Rectal smooth muscle tissue (tissue), 1 donor: ENCODE data around the gene PPARA.

Experiments
- H3K27ac ChIP-seq: one replicate; pipeline ENCODE4 v1.7.0; 2013; ENCODE audit warnings: low read depth, low read length, inconsistent platforms
- H3K27me3 ChIP-seq: one replicate; pipeline ENCODE4 v1.7.0; 2013; ENCODE audit warnings: low read length; ENCODE audit not compliant: control insufficient read depth, insufficient read depth
- H3K36me3 ChIP-seq: one replicate; pipeline ENCODE4 v1.7.0; 2013; ENCODE audit warnings: low read length; ENCODE audit not compliant: control insufficient read depth, insufficient read depth
- H3K4me1 ChIP-seq: one replicate; pipeline ENCODE4 v1.7.0; 2013; ENCODE audit warnings: low read length; ENCODE audit not compliant: control insufficient read depth, insufficient read depth
- H3K4me3 ChIP-seq: one replicate; pipeline ENCODE4 v1.7.0; 2013; ENCODE audit warnings: low read length
- H3K9ac ChIP-seq: one replicate; pipeline ENCODE4 v1.7.0; 2013; ENCODE audit warnings: low read length

The PPARA gene

GRCh38 chr22:46150034-46150654 is at the start of gene PPARA:
Gene PPARA, plus strand, starts transcription at chr22:46150526. Its CDS starts 47,858 bp downstream, at chr22:46198384.
- Histone ChIP-seq H3K36me3 (no peaks in the 10 kb centered on the region), H3K27me3 (no peaks in the 10 kb centered on the region), H3K4me1 (peaks cover 4% of the 10 kb centered on the region), H3K9ac (peak within 1 kb of the TSS; percentile 74), H3K4me3 (peak within 1 kb of the TSS; percentile 87), H3K27ac (peak within 1 kb of the TSS; percentile 80)

- peaks cover 18% of the 10 kb centered on the region for H3K4me1 ChIP-seq
- no peak overlapping the region for H3K4me3 ChIP-seq
- H3K36me3 ChIP-seq, result peaks cover 29% of the 10 kb centered on the region
- peak overlapping the region; percentile 15 for H3K27ac ChIP-seq
- no peaks in the 10 kb centered on the region for H3K27me3 ChIP-seq
- H3K9ac ChIP-seq, result no peak overlapping the region
Measured at GRCh38 chr22:46102159-46102558, 48.2 kb upstream of the PPARA start.

GRCh38 chr22:46102752-46103151 is 47.6 kb upstream of the PPARA start:
- H3K9ac ChIP-seq, result no peak overlapping the region
- H3K4me1 ChIP-seq, result peaks cover 23% of the 10 kb centered on the region
- H3K27ac ChIP-seq, result peak overlapping the region; percentile 15
- H3K27me3 ChIP-seq, result no peaks in the 10 kb centered on the region
- H3K4me3 ChIP-seq, result no peak overlapping the region
- H3K36me3 ChIP-seq, result peaks cover 26% of the 10 kb centered on the region

GRCh38 chr22:46103181-46103580 is 47.1 kb upstream of the PPARA start:
- H3K9ac ChIP-seq, result no peak overlapping the region
- no peak overlapping the region for H3K4me3 ChIP-seq
- peaks cover 22% of the 10 kb centered on the region for H3K36me3 ChIP-seq
- H3K4me1 ChIP-seq, result peaks cover 26% of the 10 kb centered on the region
- H3K27me3 ChIP-seq, result no peaks in the 10 kb centered on the region
- peak overlapping the region; percentile 15 for H3K27ac ChIP-seq

GRCh38 chr22:46103664-46104063 is 46.7 kb upstream of the PPARA start:
- Histone ChIP-seq H3K4me3 (no peak overlapping the region), H3K9ac (no peak overlapping the region), H3K36me3 (peaks cover 17% of the 10 kb centered on the region), H3K4me1 (peaks cover 30% of the 10 kb centered on the region), H3K27ac (peak overlapping the region; percentile 10), H3K27me3 (no peaks in the 10 kb centered on the region)

GRCh38 chr22:46104170-46104880 is 46.0 kb upstream of the PPARA start:
- Histone ChIP-seq H3K4me3 (no peak overlapping the region), H3K4me1 (peaks cover 37% of the 10 kb centered on the region), H3K9ac (no peak overlapping the region), H3K36me3 (peaks cover 18% of the 10 kb centered on the region), H3K27me3 (no peaks in the 10 kb centered on the region), H3K27ac (peak overlapping the region; percentile 75)

- Histone ChIP-seq H3K27me3 (no peaks in the 10 kb centered on the region), H3K27ac (peak overlapping the region; percentile 75), H3K9ac (no peak overlapping the region), H3K36me3 (peaks cover 20% of the 10 kb centered on the region), H3K4me1 (peaks cover 42% of the 10 kb centered on the region), H3K4me3 (no peak overlapping the region)
Measured at GRCh38 chr22:46104881-46105493, 45.3 kb upstream of the PPARA start.

- H3K27ac ChIP-seq, result peak overlapping the region; percentile 75
- H3K4me3 ChIP-seq, result no peak overlapping the region
- peaks cover 22% of the 10 kb centered on the region for H3K36me3 ChIP-seq
- peaks cover 49% of the 10 kb centered on the region for H3K4me1 ChIP-seq
- no peak overlapping the region for H3K9ac ChIP-seq
- no peaks in the 10 kb centered on the region for H3K27me3 ChIP-seq
Measured at GRCh38 chr22:46105494-46106278, 44.6 kb upstream of the PPARA start.

- Histone ChIP-seq H3K36me3 (peaks cover 26% of the 10 kb centered on the region), H3K4me1 (peaks cover 54% of the 10 kb centered on the region), H3K27ac (peak overlapping the region; percentile 75), H3K9ac (no peak overlapping the region), H3K4me3 (no peak overlapping the region), H3K27me3 (no peaks in the 10 kb centered on the region)
Measured at GRCh38 chr22:46106279-46107022, 43.9 kb upstream of the PPARA start.

- H3K27me3 ChIP-seq, result no peaks in the 10 kb centered on the region
- peaks cover 24% of the 10 kb centered on the region for H3K36me3 ChIP-seq
- no peak overlapping the region for H3K9ac ChIP-seq
- H3K4me1 ChIP-seq, result peaks cover 57% of the 10 kb centered on the region
- H3K27ac ChIP-seq, result peak overlapping the region; percentile 75
- H3K4me3 ChIP-seq, result no peak overlapping the region
Measured at GRCh38 chr22:46107089-46107664, 43.1 kb upstream of the PPARA start.

- no peak overlapping the region for H3K9ac ChIP-seq
- no peak overlapping the region for H3K4me3 ChIP-seq
- H3K27me3 ChIP-seq, result no peaks in the 10 kb centered on the region
- H3K36me3 ChIP-seq, result peaks cover 23% of the 10 kb centered on the region
- peak overlapping the region; percentile 75 for H3K27ac ChIP-seq
- peaks cover 57% of the 10 kb centered on the region for H3K4me1 ChIP-seq
Measured at GRCh38 chr22:46107753-46108563, 42.4 kb upstream of the PPARA start.
